Body of pancreas (tissue), 4 donors: Measurements from ENCODE around the gene SUGCT.

Source experiments
- POLR2A ChIP-seq, 3 donors: fragments of 450-650 bp; IDR thresholded peaks; one replicate each; pipeline ENCODE4 v1.6.1; 2016; ENCODE audit warnings: antibody characterized with exemption in 3 of 3, mild to moderate bottlenecking in 2 of 3
- TF ChIP-seq, protein P1 (sequence below), 7 experiments: fragments of 450-650 bp in 4 of 7; fragments of 200-600 bp in 3 of 7; sonication (generic) in 3 of 7; IDR thresholded peaks; one replicate each; pipeline ENCODE4 v1.5.1; 2016 to 2019; ENCODE audit warnings: antibody characterized with exemption in 7 of 7

- TF ChIP-seq, protein P1, sequence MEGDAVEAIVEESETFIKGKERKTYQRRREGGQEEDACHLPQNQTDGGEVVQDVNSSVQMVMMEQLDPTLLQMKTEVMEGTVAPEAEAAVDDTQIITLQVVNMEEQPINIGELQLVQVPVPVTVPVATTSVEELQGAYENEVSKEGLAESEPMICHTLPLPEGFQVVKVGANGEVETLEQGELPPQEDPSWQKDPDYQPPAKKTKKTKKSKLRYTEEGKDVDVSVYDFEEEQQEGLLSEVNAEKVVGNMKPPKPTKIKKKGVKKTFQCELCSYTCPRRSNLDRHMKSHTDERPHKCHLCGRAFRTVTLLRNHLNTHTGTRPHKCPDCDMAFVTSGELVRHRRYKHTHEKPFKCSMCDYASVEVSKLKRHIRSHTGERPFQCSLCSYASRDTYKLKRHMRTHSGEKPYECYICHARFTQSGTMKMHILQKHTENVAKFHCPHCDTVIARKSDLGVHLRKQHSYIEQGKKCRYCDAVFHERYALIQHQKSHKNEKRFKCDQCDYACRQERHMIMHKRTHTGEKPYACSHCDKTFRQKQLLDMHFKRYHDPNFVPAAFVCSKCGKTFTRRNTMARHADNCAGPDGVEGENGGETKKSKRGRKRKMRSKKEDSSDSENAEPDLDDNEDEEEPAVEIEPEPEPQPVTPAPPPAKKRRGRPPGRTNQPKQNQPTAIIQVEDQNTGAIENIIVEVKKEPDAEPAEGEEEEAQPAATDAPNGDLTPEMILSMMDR (IDR thresholded peaks at IDR 0.05): no peak
- TF ChIP-seq POLR2A (IDR thresholded peaks at IDR 0.05): no peak
Measured at GRCh38 chr7:40138973-40139372, 4.2 kb downstream of the SUGCT start.
